ENCODE data around the gene PPM1N.

PPM1N gene

GRCh38 chr19:45492627-45493470, 5.4 kb upstream of the PPM1N start:
- DNase-seq = no peak

GRCh38 chr19:45494261-45494916, 3.9 kb upstream of the PPM1N start:
- DNase-seq = no peak

GRCh38 chr19:45495178-45495577, 3.1 kb upstream of the PPM1N start:
- no peak for DNase-seq

GRCh38 chr19:45496349-45496953, 1.8 kb upstream of the PPM1N start:
- DNase-seq = no peak

- DNase-seq = no peak
Measured at GRCh38 chr19:45497791-45498190, 452 bp upstream of the PPM1N start.

- DNase-seq = peak; percentile 83
Measured at GRCh38 chr19:45499196-45500180, 1.2 kb downstream of the PPM1N start.

- no peak for DNase-seq
Measured at GRCh38 chr19:45500918-45501729, 2.9 kb downstream of the PPM1N start.

GRCh38 chr19:45501730-45502014, 3.4 kb downstream of the PPM1N start:
- DNase-seq = no peak

- no peak for DNase-seq
Measured at GRCh38 chr19:45502111-45502510, 3.9 kb downstream of the PPM1N start.

GRCh38 chr19:45503909-45504308, 5.7 kb downstream of the PPM1N start:
- no peak for DNase-seq

GRCh38 chr19:45505151-45505995, 7.1 kb downstream of the PPM1N start:
- DNase-seq = no peak

- no peak for DNase-seq
Measured at GRCh38 chr19:45505996-45506245, 7.7 kb downstream of the PPM1N start.

- peak; percentile 98 for DNase-seq
Measured at GRCh38 chr19:45506246-45506988, 8.2 kb downstream of the PPM1N start.

GRCh38 chr19:45506989-45507871, 9.0 kb downstream of the PPM1N start, which contains the start of gene VASP:
Gene VASP, plus strand, starts transcription at chr19:45507479. Its CDS starts 293 bp downstream, at chr19:45507772.
- DNase-seq = peak; percentile 94

GRCh38 chr19:45507872-45508416, 9.7 kb downstream of the PPM1N start:
- no peak for DNase-seq

GRCh38 chr19:45508417-45508860, 10.2 kb downstream of the PPM1N start:
- peak; percentile 52 for DNase-seq

- DNase-seq = peak; percentile 78
Measured at GRCh38 chr19:45508861-45509691, 10.8 kb downstream of the PPM1N start.

- DNase-seq = no peak
Measured at GRCh38 chr19:45509692-45510015, 11.4 kb downstream of the PPM1N start.
